HG03095 (cell line): Measurements from ENCODE around the gene WASHC4.

Experiments
- ATAC-seq: cut with Tn5 transposase; IDR thresholded peaks from one replicate; pipeline ENCODE4 v1.9.1; 2021; ENCODE audit warnings: moderate library complexity; ENCODE audit not compliant: unreplicated experiment

The WASHC4 gene

DNA sequence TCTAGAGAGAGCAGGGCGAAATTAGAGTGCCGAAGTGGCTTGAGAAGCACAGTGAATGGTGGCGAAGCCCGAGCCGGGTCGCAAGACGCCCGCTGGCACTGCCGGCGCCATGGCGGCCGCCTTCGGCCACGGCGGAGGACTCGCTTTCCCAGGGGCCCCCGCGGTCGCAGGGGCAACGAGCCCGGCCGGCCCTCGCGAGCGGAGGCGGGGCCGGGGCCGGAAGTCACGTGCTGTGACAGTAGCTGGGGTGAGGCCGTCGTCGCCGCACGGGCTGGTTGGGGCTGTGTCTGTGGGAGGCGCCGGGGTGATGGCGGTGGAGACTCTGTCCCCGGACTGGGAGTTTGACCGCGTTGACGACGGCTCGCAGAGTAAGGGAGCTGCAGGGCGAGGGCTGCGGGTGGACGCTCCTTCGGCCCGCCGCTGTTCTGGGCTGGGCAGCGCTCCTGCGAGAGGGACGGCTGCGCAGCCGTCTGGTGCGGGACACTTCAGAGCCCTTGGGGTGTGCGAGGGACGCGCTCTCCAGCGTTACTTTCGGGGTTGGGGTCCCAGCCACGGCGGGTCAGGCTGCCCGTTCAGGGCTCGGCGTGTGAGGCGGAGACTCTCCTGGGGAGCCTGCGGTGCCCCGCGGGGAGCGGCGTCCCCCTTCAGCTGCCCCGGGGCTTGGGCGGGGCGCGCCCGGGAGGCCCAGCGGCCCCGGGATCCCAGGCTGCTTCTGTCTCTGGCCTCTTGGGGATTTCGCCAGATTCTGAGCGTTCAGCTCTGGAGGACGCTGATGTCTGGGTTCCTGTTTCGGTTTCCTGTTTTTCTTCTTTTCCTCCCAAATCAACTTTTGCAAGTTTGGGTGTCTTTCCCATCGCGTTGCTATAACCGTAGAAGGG, at the start of gene WASHC4:
TSS of gene WASHC4 (plus strand) at position 238 of the 878 bp plus-strand sequence. CDS start at position 308, 70 bp downstream.
- ATAC-seq: peak; percentile 86

- no peak for ATAC-seq
Observed at GRCh38 chr12:105060715-105061378, 46.7 kb upstream of the WASHC4 start.

DNA sequence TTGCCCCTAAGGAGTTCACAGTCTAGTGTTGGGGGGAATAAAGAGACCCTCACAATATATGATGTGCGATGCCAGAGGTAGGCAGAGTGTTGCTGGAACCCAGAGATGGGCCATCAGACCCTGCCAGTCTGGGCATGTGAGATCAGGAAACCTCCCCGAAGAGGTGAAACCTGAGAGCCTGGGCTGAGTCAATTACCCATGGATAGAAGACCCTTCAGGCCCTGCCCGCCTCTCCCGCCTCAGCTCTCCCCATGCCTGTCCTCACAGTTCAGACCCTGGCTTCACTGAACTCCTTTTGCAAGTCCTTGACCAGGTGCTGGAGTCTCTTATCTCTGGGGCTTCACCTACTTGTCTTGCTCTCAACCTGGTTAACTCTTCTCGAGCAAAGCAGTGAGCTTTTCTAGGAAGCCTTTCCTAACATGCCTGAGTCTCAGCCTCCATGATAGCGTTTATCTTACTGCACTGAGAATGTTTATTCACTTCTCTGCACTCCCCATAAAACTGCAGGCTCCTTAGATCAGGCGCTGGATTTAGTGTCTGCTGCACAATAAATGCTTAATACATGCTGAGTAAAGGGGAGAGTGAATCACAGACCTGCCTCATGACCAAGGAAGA, 42.9 kb upstream of the WASHC4 start:
- no peak for ATAC-seq

- no peak for ATAC-seq
Observed at GRCh38 chr12:105067511-105068031, 40.0 kb upstream of the WASHC4 start.

DNA sequence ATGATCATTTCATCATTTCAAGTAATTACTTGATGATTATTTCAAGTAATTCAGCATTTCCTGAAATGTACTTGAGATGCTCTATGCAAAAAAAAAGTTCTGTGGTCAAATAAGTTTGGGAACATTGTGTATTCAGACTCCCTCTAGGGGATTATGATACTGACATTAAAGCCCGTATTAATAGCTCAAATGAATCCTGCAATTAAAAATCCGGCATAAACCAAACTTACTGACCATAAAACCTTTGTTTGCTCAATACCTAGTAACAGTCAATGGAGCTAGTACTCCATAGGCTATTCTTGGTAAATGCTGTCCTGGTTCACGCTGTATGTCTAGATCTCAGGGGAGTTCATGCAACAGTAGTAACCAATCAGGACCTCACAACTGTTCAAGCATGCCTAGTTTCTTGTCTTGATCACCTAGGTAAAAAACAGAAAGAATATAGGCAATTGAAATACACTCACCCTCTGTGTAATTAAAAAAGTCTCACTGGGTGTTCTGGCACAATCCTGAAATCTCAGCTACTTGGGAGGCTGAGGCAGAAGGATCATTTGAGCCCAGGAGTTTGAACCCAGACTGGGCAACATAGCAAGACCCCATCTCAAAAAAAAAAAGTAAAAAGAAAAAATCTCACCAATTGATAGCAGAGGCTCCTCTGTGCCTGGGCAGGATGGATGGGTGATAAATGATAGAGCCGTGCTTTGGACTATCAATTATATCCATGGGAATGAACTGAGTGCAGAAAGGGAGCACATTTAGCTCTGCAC, 37.4 kb upstream of the WASHC4 start:
- no peak for ATAC-seq

- ATAC-seq: no peak
Observed at GRCh38 chr12:105071981-105072380, 35.5 kb upstream of the WASHC4 start.

- peak; percentile 54 for ATAC-seq
Observed at GRCh38 chr12:105072888-105073488, 34.5 kb upstream of the WASHC4 start.

GRCh38 chr12:105076098-105076497, 31.4 kb upstream of the WASHC4 start:
- ATAC-seq: no peak

GRCh38 chr12:105076913-105077312, 30.6 kb upstream of the WASHC4 start:
- ATAC-seq: no peak

- no peak for ATAC-seq
Observed at GRCh38 chr12:105077435-105077834, 30.1 kb upstream of the WASHC4 start.

DNA sequence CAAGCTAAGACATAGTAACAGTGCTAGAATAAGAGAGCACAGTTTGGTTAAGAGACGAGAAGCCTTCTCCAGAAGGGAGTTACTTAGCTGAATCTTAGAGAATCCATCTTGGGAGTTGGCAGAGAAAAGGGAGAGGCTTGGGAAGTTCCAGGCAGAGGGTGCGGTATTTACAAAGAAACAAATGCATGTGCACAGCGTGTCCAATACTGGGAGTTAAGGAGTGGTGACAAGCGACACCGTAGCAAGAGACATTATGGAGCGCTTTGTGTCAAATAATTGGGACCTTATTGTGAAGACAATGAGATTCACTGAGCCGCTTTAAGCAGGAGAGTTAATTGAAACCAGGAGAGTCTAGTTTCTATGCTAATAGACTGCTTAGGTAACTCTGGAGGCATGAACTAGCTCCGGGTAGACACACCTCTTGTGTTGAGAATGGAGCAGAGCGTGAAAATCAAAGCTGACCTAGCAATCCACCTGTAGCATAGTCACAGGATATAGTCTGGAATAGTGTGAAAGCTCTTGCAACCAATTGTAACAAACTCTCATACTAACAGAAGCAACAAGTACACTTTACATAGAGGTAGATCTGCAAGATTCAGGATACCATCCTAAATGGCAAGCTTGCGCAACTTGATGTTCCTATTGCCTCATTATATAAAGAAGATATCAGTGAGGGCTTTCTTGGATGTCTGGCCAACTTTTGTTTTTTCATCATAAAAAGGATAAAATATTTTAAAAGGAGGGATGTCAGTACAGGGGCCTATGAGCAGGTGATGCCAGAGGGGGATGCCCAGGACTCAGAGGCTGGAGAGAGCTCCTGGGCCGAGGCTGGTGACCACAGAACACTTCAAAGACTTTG, 28.6 kb upstream of the WASHC4 start:
- ATAC-seq: no peak

DNA sequence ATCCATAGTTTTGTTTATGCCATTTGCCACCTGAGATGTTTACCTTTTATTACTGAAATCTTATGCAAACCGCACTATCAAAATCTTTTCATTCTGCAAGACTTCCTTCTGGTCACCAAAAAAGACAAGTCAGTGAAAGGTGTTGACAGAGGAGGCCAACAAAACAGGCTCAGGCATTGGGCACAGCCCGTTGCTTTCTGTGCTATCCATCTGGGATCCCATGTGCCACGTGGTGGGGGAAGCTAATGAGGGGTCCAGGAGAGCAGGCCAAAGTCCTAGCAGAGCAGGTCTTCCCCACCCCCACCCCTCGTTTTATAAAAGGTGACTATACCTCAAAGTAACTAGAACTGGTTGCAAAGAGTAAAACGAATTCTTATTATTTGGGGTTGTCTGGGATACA, 24.5 kb upstream of the WASHC4 start:
- no peak for ATAC-seq

GRCh38 chr12:105083551-105084105, 23.9 kb upstream of the WASHC4 start:
- no peak for ATAC-seq

DNA sequence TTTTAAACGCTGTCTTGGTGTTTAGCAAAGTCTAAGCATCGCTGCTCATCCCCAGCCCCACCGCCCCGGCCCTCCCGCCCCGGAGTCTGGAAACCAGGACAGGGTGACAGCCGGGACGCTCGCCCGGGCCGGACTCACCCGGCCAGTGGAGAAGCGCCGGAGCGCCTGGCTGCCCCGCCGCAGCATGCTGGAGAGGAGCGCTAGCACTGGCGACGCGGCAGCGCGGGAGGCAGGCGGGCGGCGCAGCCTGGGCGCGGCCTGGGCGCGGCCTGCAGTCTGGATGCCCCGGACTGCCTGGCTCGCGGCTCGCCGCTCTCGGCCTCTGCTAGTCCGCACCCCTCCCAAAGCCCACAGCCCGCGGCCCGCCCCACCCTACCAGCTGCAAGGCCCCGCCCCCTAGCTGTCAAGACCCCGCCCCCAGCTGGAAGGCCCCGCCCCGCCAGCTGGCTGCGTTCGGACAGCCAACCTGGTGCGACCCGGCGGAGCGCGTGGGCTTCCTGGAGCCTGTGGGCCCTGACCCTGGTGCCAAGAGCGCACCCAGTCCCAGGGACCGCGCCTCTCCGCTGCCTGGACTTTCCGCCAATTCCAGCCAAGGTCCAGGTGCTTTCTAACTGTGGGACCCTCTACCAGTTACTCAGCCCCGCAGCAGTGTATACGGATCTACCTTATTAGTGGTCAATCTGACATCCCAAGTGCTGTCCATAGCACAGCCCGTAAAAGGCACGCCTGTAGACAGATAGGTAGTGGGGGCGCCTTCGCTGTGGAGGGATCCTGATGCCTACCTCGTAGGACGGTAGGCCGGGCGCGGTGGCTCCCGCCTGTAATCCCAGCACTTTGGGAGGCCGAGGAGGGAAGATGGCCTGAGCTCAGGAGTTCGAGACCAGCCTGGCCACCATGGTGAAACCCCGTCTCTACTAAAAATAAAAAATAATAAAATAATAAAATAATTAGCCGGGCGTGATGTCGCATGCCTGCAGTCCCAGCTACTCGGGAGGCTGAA, 23.0 kb upstream of the WASHC4 start, which contains the start of gene ALDH1L2:
TSS of gene ALDH1L2 (minus strand) at position 208 of the 1,000 bp plus-strand sequence. CDS start at position 186, 22 bp downstream.
- ATAC-seq: peak; percentile 72

- ATAC-seq: no peak
Observed at GRCh38 chr12:105085501-105085900, 22.0 kb upstream of the WASHC4 start.

DNA sequence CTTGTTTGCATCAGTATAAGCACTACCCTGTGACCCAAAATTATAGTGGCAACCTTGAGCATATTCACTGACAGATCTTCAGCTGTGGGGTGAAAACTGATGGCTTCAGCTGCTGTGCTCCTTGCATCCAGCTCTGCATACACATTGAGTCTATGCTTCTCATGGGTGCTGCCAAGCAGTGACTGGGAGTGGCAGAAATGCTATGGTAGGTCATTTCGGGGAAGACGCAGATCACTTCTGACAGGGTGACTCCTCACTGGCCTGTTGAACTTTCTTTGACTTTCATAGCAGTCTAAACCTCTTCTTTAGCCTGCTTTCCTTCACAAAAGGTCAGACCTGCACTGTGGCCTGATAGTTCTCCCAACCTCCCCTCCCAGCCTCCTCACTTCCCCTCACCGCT, 17.7 kb upstream of the WASHC4 start:
- no peak for ATAC-seq

- ATAC-seq: no peak
Observed at GRCh38 chr12:105090361-105090760, 17.2 kb upstream of the WASHC4 start.
